SU-DHL-6 (cell line): Measurements from ENCODE around the gene RBMS3.

Experiments used
- CTCF ChIP-seq: fragments of 200-600 bp; sonication (generic); IDR thresholded peaks from one replicate; pipeline ENCODE4 v1.5.1; 2017; ENCODE audit warnings: antibody characterized with exemption, mild to moderate bottlenecking, low read length, moderate library complexity; ENCODE audit not compliant: insufficient read depth, poor library complexity, severe bottlenecking
- EZH2phosphoT487 ChIP-seq: fragments of 200-600 bp; sonication (generic), shearing (Covaris generic); conservative IDR thresholded peaks from 2 replicates; pipeline ENCODE4 v1.6.1; 2018; ENCODE audit warnings: mild to moderate bottlenecking, antibody characterized with exemption, low read length, moderate library complexity, mixed read lengths

GRCh38 chr3:29731050-29731449, 450.2 kb downstream of the RBMS3 start:
- TF ChIP-seq CTCF (no peak), EZH2phosphoT487 (no peak)
